ENCODE measurements around the gene ZSCAN2. TPM values are rescaled to one million over a fixed set of nuclear protein-coding genes. Genes with fewer than 3 reads are reported as not detected.
A peak's percentile ranks its signal among the peaks of the same experiment; 100 is the strongest.

ZSCAN2 gene
- total and polyA plus RNA-seq, 2 of the 4 experiments (the other 2 are of a cell fraction), result 10.4 to 18.3 TPM

GRCh38 chr15:84669726-84670125 lies 68.9 kb downstream of the ZSCAN2 start:
- no peak overlapping the region for H2AK5ac ChIP-seq (ENCODE audit: low read depth, low read length)
- H3K23ac ChIP-seq (ENCODE audit: low read depth, low read length), result 0 out of 2 replicates have a peak overlapping the region, but pooled peaks have one; percentile 44
- intact Hi-C loops (cut with micrococcal nuclease) (loop anchor here (5.0 kb wide), 1 partner anchor 48 kb away; the partner anchor contains the start of gene SEC11A), dilution Hi-C loops (cut with HindIII; ENCODE audit: low sequenced_read_pairs, unreplicated experiment) (no loop called here), in situ Hi-C loops (cut with MboI; ENCODE audit: low sequenced_read_pairs) (no loop called here)
- H3K4me1 ChIP-seq (ENCODE audit: control insufficient read depth, insufficient read depth, low read length), result peaks cover 10% of the 10 kb centered on the region
- H2BK20ac ChIP-seq (ENCODE audit: low read depth, low read length), result no peak overlapping the region
- no peak overlapping the region for H2AK9ac ChIP-seq (replicated peaks; ENCODE audit: low read depth, low read length, poor library complexity)
- DNase-seq (peak; percentile 49), ATAC-seq (ENCODE audit: low read depth) (no peak)
- ChIA-PET POLR2A (ENCODE audit: unreplicated experiment) (no interaction called here), CTCF (no interaction called here)
- H2AFZ ChIP-seq (replicated peaks; ENCODE audit: low read length, poor library complexity), result no peak overlapping the region
- 70% methylated on average over 3 of the region's 8 CpGs; no CpG with 5 or more reads in 1 of the 2 experiments for WGBS, 2 experiments (ENCODE audit: extremely low coverage in 2 of 2, insufficient read length in 1 of 2)
- H4K91ac ChIP-seq (ENCODE audit: insufficient read depth, low read depth, low read length), result no peak overlapping the region
- BruUV-seq (replicated peaks), result TSS peak; percentile 88
- H3K18ac ChIP-seq (ENCODE audit: low read depth, low read length), result no peak overlapping the region
- peaks cover 17% of the 10 kb centered on the region for H3K9me1 ChIP-seq (ENCODE audit: insufficient read depth, low read length)
- no peak overlapping the region for H2BK5ac ChIP-seq (ENCODE audit: low read depth, low read length, poor library complexity, severe bottlenecking)
- no peak overlapping the region for H3K9ac ChIP-seq (ENCODE audit: low read depth, low read length)
- TF ChIP-seq MAZ (IDR thresholded peaks at IDR 0.05; ENCODE audit: borderline replicate concordance, low read depth, low read length) (no peak), ELK1 (IDR thresholded peaks at IDR 0.05; ENCODE audit: borderline replicate concordance, low read depth, low read length) (no peak), MXI1 (IDR thresholded peaks at IDR 0.05; ENCODE audit: borderline replicate concordance, low read depth, low read length) (no peak), NFE2L2 (IDR thresholded peaks at IDR 0.05; ENCODE audit: low read depth, low read length) (no peak), FOS (IDR thresholded peaks at IDR 0.05; ENCODE audit: low read depth, low read length) (no peak), MAFK (IDR thresholded peaks at IDR 0.05; ENCODE audit: low read depth, low read length) (no peak), CHD1 (IDR thresholded peaks at IDR 0.05; ENCODE audit: low read depth, low read length) (no peak), CTCF (conservative IDR thresholded peaks at IDR 0.05; ENCODE audit: low read depth, low read length) (no peak), USF2 (IDR thresholded peaks at IDR 0.05; ENCODE audit: low read depth, low read length) (no peak), CEBPB (IDR thresholded peaks at IDR 0.05; ENCODE audit: low read depth, low read length) (no peak), POLR2A (IDR thresholded peaks at IDR 0.05; ENCODE audit: low read depth, low read length) (no peak)
- H3K56ac ChIP-seq (ENCODE audit: extremely low read depth, insufficient read depth, low read length), result no peak overlapping the region
- no peak overlapping the region for H3K27ac ChIP-seq (ENCODE audit: insufficient read depth, low read length)
- H3K4ac ChIP-seq (ENCODE audit: low read depth, low read length), result peak overlapping the region; percentile 26; the same call in 1 of the 2 replicates
- H3K27me3 ChIP-seq (ENCODE audit: control insufficient read depth, insufficient read depth, low read length), result no peaks in the 10 kb centered on the region
- no peak overlapping the region for H4K8ac ChIP-seq (ENCODE audit: low read depth in 2 of 2, low read length in 2 of 2)
- H2BK120ac ChIP-seq (ENCODE audit: low read depth, low read length), result no peak overlapping the region
- peaks cover 5% of the 10 kb centered on the region; the same call in 1 of the 2 replicates for H4K20me1 ChIP-seq (ENCODE audit: insufficient read depth, low read length)
- no peaks in the 10 kb centered on the region for H3K9me3 ChIP-seq (ENCODE audit: control insufficient read depth, insufficient read depth, low read length)
- H4K5ac ChIP-seq (ENCODE audit: low read depth, low read length), result no peak overlapping the region
- H3K14ac ChIP-seq (replicated peaks; ENCODE audit: low read depth, low read length), result no peak overlapping the region
- H2BK15ac ChIP-seq (ENCODE audit: low read depth, low read length), result no peak overlapping the region
- peaks cover 23 to 52% of the 10 kb centered on the region in 2 experiments; a peak in 3 of 4 replicates for H3K79me1 ChIP-seq (ENCODE audit: low read depth in 1 of 2, low read length in 2 of 2)
- H3K4me3 ChIP-seq (ENCODE audit: insufficient read depth, low read depth, low read length), result no peak overlapping the region
- H3K36me3 ChIP-seq (ENCODE audit: control insufficient read depth, insufficient read depth, low read length), result peaks cover 19% of the 10 kb centered on the region
- H3K4me2 ChIP-seq (ENCODE audit: low read depth, low read length), result no peak overlapping the region

Data from IMR-90 (cell line).